Erythroblast (primary cell): ENCODE results near the gene RMND1.
A peak's percentile ranks its signal among the peaks of the same experiment; 100 is the strongest.
"Not testable (repeated sequence)": the region's sequence is repeated elsewhere in the genome, so short reads cannot be mapped to it uniquely, and the experiment has no call there.

Source experiments
- DNase-seq, 2 experiments: peaks; one replicate each; lab custom pipeline; 2025; lab: John Stamatoyannopoulos, UW
- GATA1 ChIP-seq: IDR thresholded peaks from 2 replicates; pipeline ENCODE4 v1.6.1; 2011; ENCODE audit warnings: low read depth, mild to moderate bottlenecking, control low read depth, low read length, moderate library complexity
- POLR2A ChIP-seq: IDR thresholded peaks from 2 replicates; pipeline ENCODE4 v1.6.1; 2011; ENCODE audit warnings: mild to moderate bottlenecking, low read length

The RMND1 gene

GRCh38 chr6:151478670-151479069, 26.7 kb upstream of the RMND1 start:
- no peak for DNase-seq
- no peak for TF ChIP-seq POLR2A
- TF ChIP-seq GATA1, result no peak

DNA sequence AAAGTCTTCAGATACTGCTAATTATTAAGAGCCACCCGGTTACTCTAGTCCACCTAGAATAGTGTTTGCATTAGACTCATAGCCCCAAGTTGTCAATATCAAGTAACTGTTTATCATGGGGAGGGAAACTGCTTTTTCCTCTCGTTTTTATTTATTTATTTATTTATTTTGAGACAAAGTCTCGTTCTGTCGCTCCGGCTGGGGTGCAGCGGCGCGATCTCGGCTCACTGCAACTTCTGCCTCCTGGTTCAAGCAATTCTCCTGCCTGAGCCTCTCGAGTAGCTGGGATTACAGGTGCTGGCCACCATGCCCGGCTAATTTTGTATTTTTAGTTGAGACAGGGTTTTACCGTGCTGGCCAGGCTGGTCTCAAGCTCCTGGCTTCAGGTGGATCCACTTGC, 25.8 kb upstream of the RMND1 start:
- no peak for TF ChIP-seq GATA1
- TF ChIP-seq POLR2A, result no peak
- no peak for DNase-seq

GRCh38 chr6:151475653-151476523, 24.0 kb upstream of the RMND1 start:
- peak; percentile 56 to 78 for DNase-seq
- no peak for TF ChIP-seq GATA1
- no peak for TF ChIP-seq POLR2A

DNA sequence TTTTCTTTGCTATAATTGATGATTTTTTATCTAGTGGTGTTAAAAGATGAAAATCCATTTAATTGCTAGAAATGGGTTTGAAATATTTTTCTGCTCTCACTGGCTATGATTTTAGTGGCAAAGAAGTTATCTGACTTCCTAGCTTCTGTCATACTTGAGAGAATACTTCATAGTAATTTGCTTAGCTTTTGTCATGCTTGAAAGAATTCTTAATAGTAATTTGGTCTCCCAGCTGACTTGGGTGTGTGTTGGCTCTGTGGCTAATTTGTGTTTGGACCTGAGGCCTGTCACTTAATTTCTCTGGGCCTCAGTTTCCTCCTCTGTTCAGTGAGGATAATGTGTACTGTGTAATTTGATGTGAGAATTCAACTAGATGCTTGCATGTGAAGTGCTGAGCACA, 12.8 kb upstream of the RMND1 start:
- no peak for TF ChIP-seq POLR2A
- TF ChIP-seq GATA1, result no peak
- no peak for DNase-seq

GRCh38 chr6:151461673-151462072, 9.7 kb upstream of the RMND1 start:
- DNase-seq, result no peak
- TF ChIP-seq GATA1 (no peak), POLR2A (no peak)

GRCh38 chr6:151455751-151456398, 3.9 kb upstream of the RMND1 start:
- DNase-seq, result not testable (repeated sequence)

- DNase-seq, result peak in 1 of 2 experiments; percentile 54
Observed at GRCh38 chr6:151452750-151453427, 963 bp upstream of the RMND1 start.

GRCh38 chr6:151451417-151451949, 443 bp downstream of the RMND1 start:
- DNase-seq, result no peak
- TF ChIP-seq POLR2A (no peak), GATA1 (no peak)

More at GRCh38 chr6:151452750-151453427, 963 bp upstream of the RMND1 start:
- TF ChIP-seq POLR2A (no peak), GATA1 (no peak)

GRCh38 chr6:151450928-151451327, 998 bp downstream of the RMND1 start:
- DNase-seq, result not testable (repeated sequence)

GRCh38 chr6:151448623-151449022, 3.3 kb downstream of the RMND1 start:
- no peak for DNase-seq
- no peak for TF ChIP-seq GATA1
- TF ChIP-seq POLR2A, result no peak

- DNase-seq, result no peak
- TF ChIP-seq POLR2A (no peak), GATA1 (no peak)
Observed at GRCh38 chr6:151447237-151447636, 4.7 kb downstream of the RMND1 start.

- no peak for TF ChIP-seq GATA1
- no peak for TF ChIP-seq POLR2A
- DNase-seq, result no peak
Observed at GRCh38 chr6:151445482-151445881, 6.4 kb downstream of the RMND1 start.

- TF ChIP-seq POLR2A, result no peak
- no peak for TF ChIP-seq GATA1
- DNase-seq, result no peak
Observed at GRCh38 chr6:151443911-151444621, 7.9 kb downstream of the RMND1 start.

- TF ChIP-seq GATA1 (no peak), POLR2A (no peak)
- DNase-seq, result no peak
Observed at GRCh38 chr6:151443454-151443853, 8.5 kb downstream of the RMND1 start.
